PC-9 (cell line): ENCODE data around the gene MTUS2.

Source experiments
- EZH2 ChIP-seq: fragments of 200-600 bp; sonication (generic); IDR thresholded peaks from 2 replicates; pipeline ENCODE4 v1.8.0; 2017; ENCODE audit warnings: antibody characterized with exemption, low read depth
- TF ChIP-seq, protein P1 (sequence below): fragments of 200-600 bp; sonication (generic); conservative IDR thresholded peaks from 2 replicates; pipeline ENCODE4 v1.6.1; 2017; ENCODE audit warnings: mixed run types, antibody characterized with exemption, mild to moderate bottlenecking, moderate library complexity

DNA sequence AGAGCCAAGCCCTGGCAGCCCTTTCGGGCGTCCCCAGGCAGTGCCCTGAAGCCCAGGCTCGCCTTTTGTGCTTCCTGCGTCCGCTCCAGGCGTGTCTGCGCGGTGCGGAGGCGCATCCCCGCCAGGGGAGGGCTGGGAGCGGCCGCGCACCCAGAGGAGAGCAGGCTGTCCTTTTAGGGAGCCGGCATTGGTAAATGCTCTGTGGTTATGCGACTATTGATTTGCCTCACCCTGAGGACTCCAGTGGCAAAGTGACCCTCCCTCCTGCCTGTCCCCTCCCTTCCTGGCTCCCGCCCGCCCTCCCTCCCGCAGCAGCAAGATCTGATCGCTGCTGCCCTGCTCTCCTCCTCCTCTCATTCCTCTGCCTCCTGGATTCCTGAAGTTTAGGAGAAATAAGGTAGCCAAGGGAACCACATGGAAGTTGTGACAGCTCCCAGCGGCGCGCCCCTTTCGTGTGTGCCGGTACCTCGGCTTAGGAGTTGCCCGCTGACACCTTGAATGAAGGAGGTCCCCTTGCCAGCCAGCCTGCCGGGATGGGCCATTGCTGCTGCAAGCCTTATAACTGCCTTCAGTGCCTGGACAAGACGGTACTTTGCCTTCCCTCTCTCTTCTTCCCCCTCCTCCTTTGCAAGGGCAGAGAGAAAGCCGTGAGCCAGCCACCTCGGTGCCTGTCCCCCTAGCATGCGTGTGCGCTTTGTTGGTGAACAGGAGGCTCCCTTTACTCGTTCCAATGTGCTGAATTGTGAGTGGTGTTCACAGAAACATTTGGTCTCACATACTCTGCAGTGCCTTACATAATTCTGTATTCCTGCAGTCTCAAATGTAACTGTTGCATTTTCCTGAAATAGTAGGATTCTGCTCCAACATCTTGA is 608.4 kb downstream of the MTUS2 start:
- TF ChIP-seq, protein P1, sequence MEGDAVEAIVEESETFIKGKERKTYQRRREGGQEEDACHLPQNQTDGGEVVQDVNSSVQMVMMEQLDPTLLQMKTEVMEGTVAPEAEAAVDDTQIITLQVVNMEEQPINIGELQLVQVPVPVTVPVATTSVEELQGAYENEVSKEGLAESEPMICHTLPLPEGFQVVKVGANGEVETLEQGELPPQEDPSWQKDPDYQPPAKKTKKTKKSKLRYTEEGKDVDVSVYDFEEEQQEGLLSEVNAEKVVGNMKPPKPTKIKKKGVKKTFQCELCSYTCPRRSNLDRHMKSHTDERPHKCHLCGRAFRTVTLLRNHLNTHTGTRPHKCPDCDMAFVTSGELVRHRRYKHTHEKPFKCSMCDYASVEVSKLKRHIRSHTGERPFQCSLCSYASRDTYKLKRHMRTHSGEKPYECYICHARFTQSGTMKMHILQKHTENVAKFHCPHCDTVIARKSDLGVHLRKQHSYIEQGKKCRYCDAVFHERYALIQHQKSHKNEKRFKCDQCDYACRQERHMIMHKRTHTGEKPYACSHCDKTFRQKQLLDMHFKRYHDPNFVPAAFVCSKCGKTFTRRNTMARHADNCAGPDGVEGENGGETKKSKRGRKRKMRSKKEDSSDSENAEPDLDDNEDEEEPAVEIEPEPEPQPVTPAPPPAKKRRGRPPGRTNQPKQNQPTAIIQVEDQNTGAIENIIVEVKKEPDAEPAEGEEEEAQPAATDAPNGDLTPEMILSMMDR = no peak
- no peak for TF ChIP-seq EZH2
